K562 (cell line): ENCODE results near the gene PPP2R1A.

Experiments
- ATF1 ChIP-seq, 2 experiments: fragments of 450-650 bp in 1 of 2; IDR thresholded peaks; 2 replicates each; pipeline ENCODE4 v1.6.1; 2016; ENCODE audit warnings: missing compliant biosample characterization in 1 of 2, missing genetic modification characterization in 1 of 2
- CCAR2 ChIP-seq: fragments of 200-400 bp; formaldehyde crosslinking; IDR thresholded peaks from 2 replicates; pipeline ENCODE4 v1.6.1; 2017; ENCODE audit warnings: mild to moderate bottlenecking, low read depth, low read length
- ELF4 ChIP-seq: fragments of 450-650 bp; formaldehyde crosslinking; IDR thresholded peaks from 2 replicates; pipeline ENCODE4 v1.4.0; 2022; ENCODE audit warnings: missing genetic modification characterization
- FOSL1 ChIP-seq: fragments of 200-800 bp; sonication (Bioruptor generic); conservative IDR thresholded peaks from 2 replicates; pipeline ENCODE4 v1.6.1; 2016; ENCODE audit warnings: missing genetic modification characterization, missing compliant biosample characterization
- FOXK2 ChIP-seq, 2 experiments: fragments of 450-650 bp; IDR thresholded peaks in 1 of 2; conservative IDR thresholded peaks in 1 of 2; 2 replicates each; pipeline ENCODE4 v1.6.1; 2016; ENCODE audit warnings: low read depth in 2 of 2, mild to moderate bottlenecking in 1 of 2
- HDAC3 ChIP-seq: fragments of 450-650 bp; IDR thresholded peaks from 2 replicates; pipeline ENCODE4 v1.6.1; 2018; ENCODE audit warnings: borderline replicate concordance, mild to moderate bottlenecking, moderate library complexity; ENCODE audit not compliant: partially characterized antibody
- JUND ChIP-seq, 2 experiments: IDR thresholded peaks; 2 replicates in 1 of 2; 3 replicates in 1 of 2; pipeline ENCODE4 v1.6.1; 2011; ENCODE audit warnings: borderline replicate concordance in 2 of 2, low read depth in 2 of 2, low read length in 2 of 2, improper control_type of control experiment in 1 of 2, missing biosample characterization in 1 of 2, missing genetic modification characterization in 1 of 2, missing genetic modification reagents in 1 of 2
- NFIC ChIP-seq: fragments of 450-650 bp; IDR thresholded peaks from 2 replicates; pipeline ENCODE4 v1.6.1; 2017; ENCODE audit warnings: mild to moderate bottlenecking, inconsistent platforms
- POLR2AphosphoS5 ChIP-seq: IDR thresholded peaks from 2 replicates; pipeline ENCODE4 v1.6.1; 2011; ENCODE audit warnings: mild to moderate bottlenecking, low read depth, low read length, moderate library complexity; ENCODE audit not compliant: control insufficient read depth, insufficient read depth
- RAD21 ChIP-seq, 2 experiments: fragments of 250-450 bp in 1 of 2; fragments of 450-650 bp in 1 of 2; sonication (Bioruptor Pico) in 1 of 2; formaldehyde crosslinking in 1 of 2; IDR thresholded peaks in 1 of 2; conservative IDR thresholded peaks in 1 of 2; 2 replicates each; pipeline versions ENCODE4 v1.4.0 to v1.8.0; 2020 to 2022; ENCODE audit warnings: mild to moderate bottlenecking in 2 of 2, moderate library complexity in 1 of 2
- REST ChIP-seq, 2 experiments: fragments of 450-650 bp; formaldehyde crosslinking in 1 of 2; IDR thresholded peaks; 2 replicates each; pipeline versions ENCODE4 v1.4.0 to v1.6.1; 2014 to 2020; ENCODE audit warnings: mild to moderate bottlenecking in 2 of 2, borderline replicate concordance in 1 of 2, low read depth in 1 of 2
- SNAPC5 ChIP-seq: fragments of 250-450 bp; sonication (Bioruptor Pico); IDR thresholded peaks from 2 replicates; pipeline ENCODE4 v1.8.0; 2021; ENCODE audit warnings: moderate library complexity, mild to moderate bottlenecking, inconsistent platforms
- SP1 ChIP-seq: sonication (generic); formaldehyde crosslinking; IDR thresholded peaks from 2 replicates; pipeline ENCODE4 v1.8.1; 2022; ENCODE audit warnings: mild to moderate bottlenecking, missing genetic modification reagents
- ZBTB7A ChIP-seq: IDR thresholded peaks from 2 replicates; pipeline ENCODE4 v1.6.1; 2011; ENCODE audit warnings: low read depth, mild to moderate bottlenecking, low read length, moderate library complexity, borderline replicate concordance; ENCODE audit not compliant: control insufficient read depth

- no peak for TF ChIP-seq ATF1 (CRISPR knock-in tag; IDR thresholded peaks at IDR 0.05)
- TF ChIP-seq ATF1 (tag; IDR thresholded peaks at IDR 0.05) = no peak
- TF ChIP-seq ZBTB7A = no peak
- no peak for TF ChIP-seq REST (IDR thresholded peaks at IDR 0.05; ENCODE audit: borderline replicate concordance)
- no peak for TF ChIP-seq REST (CRISPR knock-in tag; IDR thresholded peaks at IDR 0.05; ENCODE audit: low read depth)
- TF ChIP-seq ELF4 (CRISPR knock-in tag) = no peak
- no peak for TF ChIP-seq FOXK2 (conservative IDR thresholded peaks at IDR 0.05 in 1 of 2, IDR thresholded peaks at IDR 0.05 in 1 of 2; ENCODE audit: low read depth in 2 of 2)
- no peak for TF ChIP-seq RAD21 (CRISPR knock-in tag; conservative IDR thresholded peaks at IDR 0.05 in 1 of 2, IDR thresholded peaks at IDR 0.05 in 1 of 2)
- no peak for TF ChIP-seq FOSL1 (tag)
- TF ChIP-seq POLR2AphosphoS5 = no peak
- no peak for TF ChIP-seq NFIC
- TF ChIP-seq HDAC3 = no peak
- no peak for TF ChIP-seq JUND (IDR thresholded peaks at IDR 0.05; ENCODE audit: borderline replicate concordance, low read depth, low read length)
- TF ChIP-seq JUND (tag; IDR thresholded peaks at IDR 0.05; ENCODE audit: borderline replicate concordance, low read depth, low read length) = no peak
- no peak for TF ChIP-seq CCAR2
- no peak for TF ChIP-seq SP1 (CRISPR knock-in tag)
- TF ChIP-seq SNAPC5 (CRISPR knock-in tag) = no peak
These were observed 48.6 kb upstream of the PPP2R1A start for GRCh38 chr19:52141203-52141602.
